SK-N-SH (cell line): ENCODE data around the gene SMLR1.

Source experiments
- CHD2 ChIP-seq: fragments of 150-350 bp; IDR thresholded peaks from 2 replicates; pipeline ENCODE4 v1.6.1; 2018; ENCODE audit warnings: low read length; ENCODE audit not compliant: partially characterized antibody
- CTCF ChIP-seq: fragments of 200-600 bp; sonication (generic); IDR thresholded peaks from 2 replicates; pipeline ENCODE4 v1.6.1; 2017; ENCODE audit warnings: antibody characterized with exemption, mild to moderate bottlenecking, moderate library complexity
- EP300 ChIP-seq, 2 experiments: IDR thresholded peaks; 2 replicates each; pipeline versions ENCODE4 v1.4.0 to v1.6.1; 2012; ENCODE audit warnings: borderline replicate concordance in 1 of 2, low read depth in 1 of 2, low read length in 1 of 2
- EZH2phosphoT487 ChIP-seq: fragments of 200-600 bp; sonication (generic); IDR thresholded peaks from 2 replicates; pipeline ENCODE4 v1.6.1; 2017; ENCODE audit warnings: low read depth, mixed run types, mild to moderate bottlenecking, antibody characterized with exemption, moderate library complexity, borderline replicate concordance
- GABPA ChIP-seq: IDR thresholded peaks from 2 replicates; pipeline ENCODE4 v1.4.0; 2012; ENCODE audit warnings: low read depth, mild to moderate bottlenecking
- POLR2AphosphoS5 ChIP-seq: IDR thresholded peaks from 2 replicates; pipeline ENCODE4 v1.6.1; 2012; ENCODE audit warnings: low read depth, low read length
- REST ChIP-seq: IDR thresholded peaks from 2 replicates; pipeline ENCODE4 v1.6.1; 2012; ENCODE audit warnings: mild to moderate bottlenecking, low read depth, low read length, moderate library complexity
- RXRA ChIP-seq: IDR thresholded peaks from 2 replicates; pipeline ENCODE4 v1.4.0; 2012; ENCODE audit warnings: low read depth, mild to moderate bottlenecking, borderline replicate concordance
- TF ChIP-seq, protein P1 (sequence below): IDR thresholded peaks from 2 replicates; pipeline ENCODE4 v1.4.0; 2012; ENCODE audit warnings: low read depth

DNA sequence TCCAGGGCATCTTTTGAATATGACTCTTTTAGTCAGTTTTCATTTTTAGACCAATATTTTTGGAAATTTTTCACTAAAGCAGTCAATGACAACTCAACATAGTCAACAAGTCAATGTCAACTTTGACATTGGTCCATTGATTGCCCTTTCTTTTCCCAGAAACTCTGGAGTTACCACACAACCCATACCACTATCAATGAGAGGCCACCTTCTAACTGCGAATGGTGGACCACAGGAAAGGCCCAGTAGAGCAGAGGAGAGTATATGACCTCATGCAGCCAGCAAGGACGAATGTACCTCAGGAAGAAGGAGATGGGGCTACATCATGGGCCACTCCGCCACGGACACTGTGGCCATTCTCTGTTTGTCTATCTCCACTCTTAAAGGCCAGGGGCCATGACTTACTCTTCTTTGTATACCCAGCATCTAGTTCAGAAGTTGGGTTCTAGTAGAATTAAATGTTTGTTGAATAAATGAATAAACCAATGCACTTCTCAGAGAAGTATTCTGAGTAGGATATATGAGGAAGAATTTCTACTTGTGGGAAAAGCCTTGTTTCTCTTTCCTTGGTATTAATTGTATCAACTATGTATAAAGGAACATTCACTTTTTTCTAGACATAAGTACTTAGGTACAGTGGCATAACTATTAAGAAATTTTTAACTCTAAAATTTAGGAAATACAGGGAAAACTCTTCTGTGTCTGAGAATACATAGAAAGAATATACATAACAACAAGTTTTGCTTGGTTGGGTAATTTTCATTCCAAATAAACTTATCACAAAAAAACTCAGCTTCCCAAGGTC, 562 bp upstream of the SMLR1 start:
- TF ChIP-seq CHD2 = no peak
- TF ChIP-seq POLR2AphosphoS5 = no peak
- TF ChIP-seq REST = no peak
- no peak for TF ChIP-seq CTCF
- no peak for TF ChIP-seq GABPA
- no peak for TF ChIP-seq RXRA
- TF ChIP-seq EP300 (IDR thresholded peaks at IDR 0.05; ENCODE audit: borderline replicate concordance in 1 of 2, low read depth in 1 of 2, low read length in 1 of 2) = no peak
- TF ChIP-seq EZH2phosphoT487 = no peak
- TF ChIP-seq, protein P1, sequence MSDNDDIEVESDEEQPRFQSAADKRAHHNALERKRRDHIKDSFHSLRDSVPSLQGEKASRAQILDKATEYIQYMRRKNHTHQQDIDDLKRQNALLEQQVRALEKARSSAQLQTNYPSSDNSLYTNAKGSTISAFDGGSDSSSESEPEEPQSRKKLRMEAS = no peak
